ENCODE results near the gene MTMR10.
A peak's percentile ranks its signal among the peaks of the same experiment; 100 is the strongest.

The MTMR10 gene

DNA sequence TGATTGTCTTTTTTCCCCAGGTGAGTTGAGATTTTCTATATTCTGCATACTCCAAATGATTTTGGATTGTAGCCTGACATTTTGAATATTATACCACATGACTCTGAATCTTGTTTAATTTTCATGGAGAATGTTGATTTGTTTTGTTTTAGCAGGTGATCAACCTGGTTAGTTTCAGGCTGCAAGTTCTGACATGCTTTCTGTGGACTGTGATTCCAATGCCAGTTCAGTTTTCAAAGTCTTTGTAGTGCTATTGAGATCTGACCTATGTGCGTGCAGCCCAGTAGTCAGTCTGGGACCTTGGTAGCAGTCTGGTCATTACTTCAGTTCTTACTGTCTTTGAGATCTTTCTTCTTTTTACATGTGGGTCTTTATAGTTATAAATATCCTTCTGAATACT is 18.6 kb upstream of the MTMR10 start:
- DNase-seq: no peak

DNA sequence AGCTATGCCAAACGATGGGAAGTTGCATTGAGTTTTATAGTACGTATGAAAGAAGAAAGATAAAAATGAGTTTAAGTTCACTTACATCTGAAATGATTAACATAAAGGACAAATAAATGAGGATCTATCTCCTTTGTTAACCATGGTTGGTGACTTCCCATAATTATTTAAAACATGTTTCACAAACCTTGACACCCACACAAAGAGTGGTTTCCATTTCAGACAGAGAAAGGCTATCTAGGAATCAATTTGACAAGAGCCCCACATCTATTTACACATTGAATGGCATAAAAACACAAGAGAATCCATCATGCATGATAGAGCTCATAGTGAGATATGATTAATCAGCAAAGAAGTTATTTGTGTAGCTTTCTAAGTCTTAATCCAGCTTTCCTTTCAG is 14.2 kb upstream of the MTMR10 start:
- DNase-seq: no peak

DNA sequence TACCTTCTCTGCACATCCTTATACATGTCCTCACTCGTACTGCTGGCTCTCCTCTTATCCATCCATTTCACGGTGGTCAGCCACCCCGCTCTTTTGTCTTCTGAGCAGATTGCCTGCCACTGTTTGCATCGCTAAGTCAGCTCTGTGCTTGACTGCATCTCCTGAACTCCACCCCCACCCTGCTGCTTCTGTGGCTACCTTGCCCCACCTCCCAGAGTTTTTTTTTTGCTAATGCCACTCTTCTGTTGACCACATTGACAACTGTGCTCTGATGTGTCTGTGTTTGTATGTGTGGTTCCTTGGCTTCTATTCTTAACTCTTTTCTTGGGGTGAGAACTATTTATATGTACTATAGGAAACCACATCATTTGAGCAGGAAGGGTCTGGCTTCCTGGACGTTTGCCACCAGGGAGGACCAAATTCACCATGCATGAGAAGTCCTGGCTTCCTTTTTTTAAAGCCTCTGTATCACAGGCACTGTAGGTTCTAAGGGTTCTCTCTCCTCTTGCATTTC is 12.8 kb upstream of the MTMR10 start:
- peak; percentile 23 to 56 for DNase-seq

DNA sequence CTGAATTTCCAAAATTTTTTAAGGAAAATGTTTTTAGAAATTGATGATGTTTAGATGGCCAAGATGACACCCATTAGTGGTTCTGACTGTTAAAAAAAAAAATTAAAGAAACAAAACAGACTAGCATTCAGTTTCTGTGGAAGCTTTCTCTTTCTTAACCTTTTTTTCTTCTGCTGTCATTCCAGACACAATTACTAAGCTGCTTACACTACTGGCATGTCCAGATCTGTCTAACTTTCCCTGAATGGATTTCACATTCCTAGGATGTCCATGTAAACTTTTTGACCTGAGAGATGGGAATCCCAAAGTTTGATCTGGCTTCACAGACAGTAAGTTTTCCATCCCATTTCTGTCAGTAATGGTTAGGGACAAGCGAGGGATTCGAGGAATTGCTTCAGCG is 10.3 kb upstream of the MTMR10 start:
- DNase-seq: no peak

DNA sequence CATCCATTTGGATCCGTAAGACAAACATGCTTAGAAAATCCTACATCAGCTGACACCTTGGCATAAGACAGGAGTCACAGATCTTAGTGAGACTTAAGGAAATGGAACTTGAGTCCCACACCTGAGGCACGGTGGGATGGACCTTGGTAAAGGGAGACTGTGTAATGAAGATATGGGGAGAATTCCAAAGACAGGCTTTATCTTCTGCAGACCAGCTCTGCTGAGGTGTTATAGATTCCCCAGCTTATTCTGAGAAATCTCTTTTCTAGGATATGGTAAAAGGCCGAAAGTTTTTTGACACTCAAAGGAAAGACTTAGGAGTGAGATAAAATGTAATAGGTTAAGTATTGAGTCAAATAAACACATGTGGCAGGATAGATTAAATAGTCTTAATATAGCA is 8.3 kb upstream of the MTMR10 start:
- DNase-seq: no peak

DNA sequence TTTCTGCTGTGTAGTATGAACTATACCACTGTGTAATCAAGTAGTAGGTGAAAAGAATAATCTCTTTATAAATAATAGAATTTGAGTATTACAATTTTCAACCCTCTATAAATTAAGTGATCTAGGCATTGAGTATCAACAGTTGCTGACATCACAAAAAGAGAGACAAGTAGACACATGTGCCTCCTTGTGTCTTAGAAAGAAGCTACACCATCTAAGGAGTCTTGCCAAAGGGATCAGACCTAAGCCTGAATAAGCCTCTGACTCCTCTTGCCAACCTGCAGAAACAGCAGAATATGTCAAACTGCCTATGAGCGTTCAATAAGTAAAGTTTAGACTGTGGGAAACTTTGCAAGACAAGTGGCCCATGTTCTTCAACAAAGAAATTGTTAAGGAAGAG is 5.8 kb upstream of the MTMR10 start:
- DNase-seq: no peak

DNA sequence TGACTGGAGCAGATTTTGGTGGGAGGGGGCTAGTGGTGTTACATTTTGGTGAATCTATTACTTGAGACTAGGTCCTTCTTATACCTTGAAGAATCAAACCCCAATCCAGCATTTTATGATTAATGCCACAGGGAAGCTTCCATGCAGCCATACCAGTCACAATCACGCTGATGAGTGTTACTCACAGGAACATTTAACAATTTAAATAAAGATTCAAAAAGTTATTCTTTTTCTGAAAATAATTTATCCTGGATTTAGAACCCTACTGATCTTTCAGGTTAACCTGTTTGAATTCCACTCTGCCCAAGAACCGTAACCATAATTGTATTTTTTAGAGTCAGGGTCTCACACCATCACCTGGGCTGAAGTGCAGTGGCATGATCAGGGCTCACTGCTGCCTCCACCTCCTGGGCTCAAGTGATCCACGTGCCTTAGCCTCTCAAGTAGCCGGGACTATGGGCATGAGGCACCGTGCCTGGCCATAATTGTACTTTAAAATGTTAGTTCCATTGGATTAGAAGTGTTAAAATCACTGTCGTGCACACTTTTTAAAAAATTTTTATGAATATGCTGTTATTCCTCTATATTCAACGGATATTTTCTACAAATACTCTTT is 929 bp upstream of the MTMR10 start:
- DNase-seq: no peak

DNA sequence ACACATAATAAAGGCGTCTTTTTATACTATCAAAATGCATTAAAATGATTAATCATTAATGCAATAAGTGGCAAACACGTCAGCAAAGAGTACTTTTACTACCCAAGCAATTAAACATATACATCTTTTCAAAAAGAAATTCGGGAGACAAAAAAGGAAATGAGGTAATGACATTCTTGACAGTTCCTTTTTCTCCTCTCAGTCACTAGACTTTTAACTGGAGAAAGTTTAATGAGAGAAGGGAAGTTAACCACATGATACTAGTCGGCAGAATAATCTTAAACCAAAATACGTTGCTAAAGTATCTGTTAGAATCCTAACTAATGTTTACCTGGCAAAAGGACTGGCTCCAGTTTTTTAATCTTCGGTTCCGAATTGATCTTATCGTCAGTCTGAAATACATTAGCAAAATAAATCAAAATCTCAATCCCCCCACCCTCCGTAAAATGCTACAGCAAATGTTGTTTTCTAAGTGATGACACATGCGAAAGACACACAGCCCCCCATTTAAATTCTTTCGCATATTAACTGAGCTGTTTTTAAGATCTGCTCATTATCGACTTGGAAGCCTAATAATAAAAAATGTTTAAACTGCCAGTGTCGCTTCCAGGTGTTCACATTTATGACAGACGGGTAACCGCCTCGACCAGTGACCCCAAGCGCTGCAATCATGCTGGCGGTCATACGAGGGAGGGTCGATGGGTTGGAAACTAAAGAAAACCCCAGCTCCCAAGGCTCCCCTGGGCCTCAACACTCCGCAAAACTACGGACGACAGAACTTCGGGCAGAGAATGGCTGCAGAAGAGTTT is 778 bp downstream of the MTMR10 start:
- no peak for DNase-seq

DNA sequence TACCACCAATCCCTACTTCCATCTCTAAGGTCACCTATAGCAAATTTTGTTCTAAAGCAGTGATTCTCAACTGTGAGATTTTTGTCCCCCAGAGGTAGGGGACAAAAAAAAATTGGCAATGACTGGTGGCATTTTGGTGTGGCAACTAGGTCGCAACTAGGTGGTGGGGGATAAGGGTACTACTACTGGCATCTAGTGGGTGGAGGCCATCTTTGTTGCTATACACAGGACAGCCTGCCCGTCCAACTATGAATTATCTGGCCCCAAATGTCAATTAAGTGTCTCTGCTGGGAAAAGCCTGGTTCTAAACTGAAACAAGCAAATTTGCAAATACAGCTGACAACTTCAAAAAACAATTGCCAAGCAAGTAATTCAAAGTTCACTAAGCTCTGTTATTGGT is 1.4 kb downstream of the MTMR10 start:
- no peak for DNase-seq

DNA sequence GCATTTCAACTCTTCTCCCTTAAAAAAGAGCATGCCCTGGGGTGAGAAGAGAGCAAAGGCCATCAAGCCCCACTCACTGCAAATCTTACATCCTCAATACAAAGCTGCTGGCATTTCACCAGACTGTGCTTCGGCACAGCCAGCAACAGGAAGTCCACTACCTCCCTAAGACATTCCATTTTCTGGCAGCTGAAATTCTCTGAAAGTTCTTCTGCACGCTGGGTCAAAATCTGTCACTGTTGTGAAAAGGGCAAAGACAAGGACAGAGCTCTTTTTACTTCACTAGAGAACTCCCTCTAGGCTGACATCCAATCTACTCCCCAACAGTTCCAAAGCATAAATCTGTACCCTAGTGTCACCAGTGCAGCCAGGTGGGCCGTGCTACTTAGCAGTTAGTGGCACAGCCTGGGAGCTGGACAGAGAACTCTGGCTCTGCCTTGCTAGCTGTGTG is 6.3 kb downstream of the MTMR10 start:
- DNase-seq: no peak

DNA sequence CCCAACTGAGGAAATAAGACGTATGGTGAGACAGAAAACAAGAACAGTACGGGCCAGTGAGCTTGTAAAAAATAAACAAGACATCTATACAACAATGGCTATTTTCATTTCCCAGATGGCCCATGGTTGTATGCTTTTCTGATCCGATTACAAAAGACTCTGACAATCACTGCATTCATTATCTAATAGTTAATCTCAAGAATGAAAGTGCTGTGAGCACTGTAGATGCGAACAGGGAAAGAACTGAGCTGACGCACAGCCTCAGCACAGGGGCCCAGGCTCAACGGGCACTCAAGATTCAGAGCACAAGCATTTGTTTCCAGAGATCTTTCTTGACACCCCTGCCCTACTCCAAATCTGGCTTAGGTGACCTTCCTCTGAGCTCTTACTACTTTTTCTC is 6.9 kb downstream of the MTMR10 start:
- no peak for DNase-seq

DNA sequence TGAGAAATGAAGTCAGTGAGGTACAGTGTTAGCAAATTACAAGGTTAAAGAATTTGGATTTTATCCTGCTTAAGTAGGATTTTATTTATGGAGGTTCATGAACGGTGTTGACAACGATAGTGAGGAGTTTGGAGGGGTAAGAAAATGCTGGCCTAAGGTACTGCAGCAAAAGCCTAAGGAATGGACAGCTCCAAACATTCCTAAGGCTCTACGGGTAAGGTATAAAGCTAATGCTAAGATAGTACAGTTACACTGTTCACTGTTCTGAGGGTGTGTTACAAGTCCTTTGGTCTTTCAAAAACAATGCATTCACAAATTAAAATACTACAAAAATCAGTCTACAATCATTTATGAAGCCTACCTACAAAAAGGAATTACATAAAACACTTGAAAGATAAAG is 7.3 kb downstream of the MTMR10 start:
- DNase-seq: no peak

DNA sequence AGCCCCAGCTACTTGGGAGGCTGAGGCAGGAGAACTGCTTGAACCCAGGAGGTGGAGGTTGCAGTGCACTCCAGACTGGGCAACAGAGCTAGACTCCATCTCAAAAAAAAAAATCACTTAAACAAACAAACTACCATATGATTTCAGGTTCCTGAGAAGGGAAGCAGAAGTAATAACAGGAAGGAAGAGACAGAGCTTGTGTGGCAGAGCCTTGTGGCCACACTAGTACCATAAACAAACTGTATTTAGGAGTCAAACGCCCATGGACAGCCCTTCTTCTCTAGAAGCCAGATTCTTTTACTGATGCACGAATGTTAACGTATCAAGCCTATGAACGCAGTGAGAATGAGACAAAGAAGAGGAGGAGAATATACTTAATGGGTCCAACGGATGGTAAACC is 12.0 kb downstream of the MTMR10 start:
- DNase-seq: no peak

DNA sequence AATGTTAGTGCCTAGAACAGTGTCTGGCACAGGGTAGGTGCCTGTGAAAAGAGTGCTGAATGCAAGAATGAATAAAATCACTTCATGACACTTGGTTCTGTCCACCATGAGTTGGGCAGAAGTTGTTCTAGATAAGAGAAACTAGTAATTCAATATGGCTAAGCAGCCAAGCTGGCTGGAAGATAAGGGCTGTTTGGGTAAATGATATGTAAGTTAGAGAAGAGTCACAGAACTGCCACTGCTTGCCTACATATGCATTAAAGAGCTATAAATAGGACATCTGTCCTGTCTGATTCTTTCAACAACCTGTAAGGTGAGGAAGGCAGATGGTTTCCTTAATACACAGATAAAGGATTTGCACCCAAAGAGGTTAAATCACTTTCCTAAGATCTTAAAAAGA is 13.1 kb downstream of the MTMR10 start:
- no peak for DNase-seq

DNA sequence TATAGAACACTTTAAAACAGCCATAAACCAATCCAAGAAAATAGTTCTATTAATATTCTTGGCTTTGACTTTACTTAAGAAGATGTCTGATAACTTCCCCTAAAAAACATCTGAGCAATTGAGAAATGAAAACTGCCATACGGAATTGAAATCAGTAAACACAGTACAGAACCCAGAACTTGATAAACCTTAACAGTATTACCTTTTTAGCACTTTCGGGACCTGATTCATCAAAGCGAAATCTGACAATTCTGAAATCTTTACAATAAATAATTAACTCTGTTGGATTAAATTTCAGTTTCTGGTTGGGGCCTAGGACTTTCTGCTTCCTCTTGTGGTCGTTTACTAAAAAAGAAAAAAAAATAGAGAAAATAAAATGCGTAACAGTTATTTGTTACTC is 17.3 kb downstream of the MTMR10 start:
- DNase-seq: no peak

DNA sequence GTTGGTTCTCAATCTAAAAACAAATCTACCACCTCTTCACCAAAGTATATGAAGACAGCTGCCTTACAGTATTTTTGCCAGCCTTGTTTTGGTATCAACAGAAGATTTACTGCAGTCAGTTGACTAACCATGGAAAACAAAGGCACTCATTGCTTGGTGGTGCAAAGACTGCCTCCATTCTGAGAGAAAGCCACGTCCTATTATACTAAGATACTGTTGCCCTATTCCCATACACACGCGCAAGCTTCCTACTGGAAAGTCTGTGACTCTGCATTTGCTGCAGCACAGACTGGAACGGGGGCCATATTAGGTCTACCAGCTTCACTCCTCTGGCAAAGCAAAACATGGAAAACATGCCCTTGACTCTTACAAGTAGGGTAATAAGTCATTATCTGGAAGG is 18.0 kb downstream of the MTMR10 start:
- no peak for DNase-seq

DNA sequence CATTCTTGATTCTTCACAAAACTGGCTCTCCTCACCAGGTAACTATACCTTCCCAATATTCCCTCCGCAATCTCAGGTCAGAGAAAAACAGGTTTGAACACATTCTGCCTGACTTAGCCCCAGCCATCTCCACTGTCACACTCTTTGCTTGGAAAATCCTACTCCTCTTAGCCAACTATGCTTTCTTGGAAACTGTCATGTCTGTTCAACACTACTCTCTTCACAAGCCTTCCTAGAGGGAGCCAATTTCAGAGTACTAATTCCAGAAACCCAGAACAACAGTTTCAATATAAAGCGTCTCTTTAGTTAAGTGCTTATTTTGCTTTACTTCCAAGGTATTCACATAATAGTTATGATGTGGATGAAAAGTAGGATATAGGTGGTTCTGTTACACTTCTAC is 21.7 kb downstream of the MTMR10 start:
- no peak for DNase-seq

DNA sequence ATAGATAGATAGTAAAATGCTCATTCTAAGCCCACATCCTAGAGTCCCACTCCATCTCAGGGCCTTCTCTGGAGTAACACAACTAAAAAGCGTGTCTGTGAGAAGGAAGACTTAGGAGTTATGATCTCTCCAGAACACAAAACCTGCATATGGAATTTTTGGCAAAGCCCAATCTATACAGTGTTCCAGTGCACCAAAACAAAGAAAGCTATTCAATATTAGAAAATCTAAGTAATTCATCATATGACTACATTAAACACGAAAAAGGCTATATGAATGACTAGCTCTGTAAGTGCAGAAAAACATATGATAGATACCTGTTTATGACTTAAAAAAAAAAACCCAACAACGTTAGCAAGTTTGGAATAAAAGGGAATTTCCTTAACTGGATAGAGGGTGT is 27.7 kb downstream of the MTMR10 start:
- no peak for DNase-seq

DNA sequence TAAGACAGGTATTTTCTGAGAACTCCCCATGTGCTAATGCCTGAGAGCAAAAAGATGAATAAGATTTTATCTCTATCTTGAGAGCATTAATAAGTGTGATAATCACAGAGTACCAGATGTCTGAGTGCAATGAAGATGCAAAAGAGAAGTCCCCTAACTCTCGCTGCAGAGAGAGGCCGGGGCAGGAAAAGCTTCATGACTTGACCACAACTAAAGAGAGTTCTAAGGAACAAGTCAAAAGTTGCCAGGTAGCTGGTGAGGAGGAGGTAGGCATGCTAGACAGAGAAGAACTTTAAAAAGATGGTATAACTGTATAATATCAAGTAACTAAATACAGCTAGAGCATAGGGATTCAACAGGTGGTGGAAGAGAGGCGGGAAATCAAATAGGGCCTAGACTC is 28.8 kb downstream of the MTMR10 start:
- no peak for DNase-seq

DNA sequence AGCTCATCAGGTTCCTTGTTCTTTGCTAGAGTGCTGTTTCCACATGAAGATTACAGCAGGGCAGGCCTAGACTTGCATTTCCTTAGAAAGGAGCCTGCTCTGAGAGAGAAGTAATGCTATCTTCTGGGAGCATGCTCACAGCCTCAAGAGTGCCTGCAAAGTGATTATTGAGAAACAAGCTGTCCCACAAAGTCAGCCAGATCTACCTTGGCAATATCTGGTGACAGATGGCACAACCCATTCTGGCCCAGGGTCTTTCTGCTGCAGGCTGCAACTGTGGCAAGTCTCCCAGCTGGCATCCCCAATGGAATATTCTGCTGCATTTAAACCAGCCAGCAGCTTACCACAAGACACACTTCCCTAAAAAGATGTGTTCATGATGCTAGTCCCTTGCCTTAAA is 29.3 kb downstream of the MTMR10 start:
- no peak for DNase-seq

DNA sequence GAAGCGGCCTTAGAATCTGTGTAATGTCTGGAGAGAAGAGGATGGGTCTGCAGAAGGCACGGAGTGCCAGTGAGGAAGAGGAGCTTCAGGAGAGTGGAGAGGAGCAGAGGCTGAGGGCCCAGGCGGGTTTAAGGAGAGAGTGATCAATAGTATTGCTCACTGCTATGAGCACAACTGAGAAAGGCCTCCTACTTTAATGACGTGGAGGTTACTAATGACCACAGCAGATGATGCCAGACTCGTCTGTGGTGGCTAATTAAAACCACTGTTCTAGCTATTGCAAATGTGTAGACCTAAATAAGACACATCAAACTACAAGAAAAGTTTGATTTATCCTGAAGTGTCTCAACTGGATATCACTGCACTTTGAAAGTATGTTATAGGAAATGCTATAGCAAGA is 33.2 kb downstream of the MTMR10 start:
- DNase-seq: no peak

DNA sequence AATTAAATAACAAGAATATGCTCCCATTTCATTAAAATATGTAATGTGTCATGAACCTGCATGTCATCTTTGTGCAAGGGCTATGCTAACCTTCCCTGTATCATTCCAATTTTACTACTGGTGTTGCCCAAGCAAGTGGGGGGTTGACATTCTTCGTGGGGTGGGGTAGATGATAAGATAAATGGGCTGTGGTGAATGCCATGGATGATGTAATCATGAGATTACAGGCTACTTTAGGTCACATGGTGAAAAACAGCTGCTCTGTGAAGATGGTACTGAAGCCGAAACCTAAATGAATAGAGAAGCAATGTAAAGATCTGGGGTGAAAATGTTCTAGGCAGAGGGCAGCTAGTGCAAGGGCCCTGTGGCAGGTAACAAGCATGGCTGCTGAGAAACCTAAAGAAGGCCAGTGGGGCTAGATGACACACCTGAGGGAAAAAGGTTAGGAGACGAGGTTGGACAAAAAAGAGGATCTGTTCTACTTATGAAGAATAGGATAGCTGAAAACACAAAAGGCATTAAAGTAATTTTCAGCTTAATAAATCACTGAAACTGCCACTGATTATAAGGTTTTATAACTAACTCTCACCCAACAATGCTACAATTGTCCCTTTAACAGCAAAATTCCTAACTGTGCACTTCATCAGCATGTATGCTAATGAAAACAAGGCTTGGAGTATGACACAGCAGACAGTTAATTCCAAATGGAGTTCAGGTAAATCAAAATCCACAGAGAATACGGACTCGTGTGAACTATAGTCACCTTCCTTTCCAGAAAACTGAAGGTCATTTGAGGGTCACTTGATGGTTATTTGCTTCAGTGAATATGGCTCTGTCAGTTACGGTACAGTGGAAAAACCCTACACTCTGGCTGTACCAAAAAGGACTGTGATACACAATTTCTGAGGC is 35.0 kb downstream of the MTMR10 start:
- DNase-seq: no peak

DNA sequence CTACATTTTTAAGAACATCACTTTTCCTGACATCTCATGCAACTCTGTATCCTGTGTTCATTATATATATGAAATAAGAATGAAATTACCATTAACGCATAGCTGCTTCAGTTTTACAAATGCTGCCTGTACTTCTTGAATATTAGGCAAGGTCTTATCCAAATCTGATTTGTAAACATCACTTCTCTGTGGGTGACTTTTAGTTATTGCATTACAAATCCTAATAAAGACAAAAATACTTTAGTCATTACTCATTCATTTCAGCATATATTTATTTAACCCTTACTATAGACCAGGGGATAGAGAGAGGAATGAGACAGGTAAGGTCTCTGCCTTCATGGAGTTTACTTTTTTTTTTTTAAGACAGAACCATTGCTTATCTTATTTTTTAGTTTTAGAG is 36.8 kb downstream of the MTMR10 start:
- DNase-seq: no peak

All from CD4-positive, alpha-beta T cell treated with Interferon alpha-2 for 1 hour (primary cell).